Measurements from ENCODE around the gene SGIP1.

DNA sequence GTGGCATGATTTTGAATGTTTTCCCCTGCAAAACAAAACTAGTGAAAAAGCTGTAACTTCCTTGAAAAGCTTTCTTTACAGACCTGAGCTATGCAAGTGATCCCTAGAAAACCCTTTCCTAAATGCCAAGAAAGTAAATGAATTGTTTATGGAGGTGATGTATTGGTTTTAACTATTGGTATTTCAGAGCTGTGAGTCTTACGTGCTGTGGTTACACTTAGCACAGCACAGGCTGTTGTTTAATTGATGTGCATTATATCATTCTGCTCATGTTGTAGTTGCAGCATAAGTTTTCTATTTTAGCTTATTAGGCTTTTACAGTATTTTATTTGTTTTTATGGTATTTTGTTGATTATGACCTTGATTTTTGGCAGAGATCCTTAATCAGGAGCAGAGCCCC, 144.2 kb downstream of the SGIP1 start:
- TF ChIP-seq, protein P1, sequence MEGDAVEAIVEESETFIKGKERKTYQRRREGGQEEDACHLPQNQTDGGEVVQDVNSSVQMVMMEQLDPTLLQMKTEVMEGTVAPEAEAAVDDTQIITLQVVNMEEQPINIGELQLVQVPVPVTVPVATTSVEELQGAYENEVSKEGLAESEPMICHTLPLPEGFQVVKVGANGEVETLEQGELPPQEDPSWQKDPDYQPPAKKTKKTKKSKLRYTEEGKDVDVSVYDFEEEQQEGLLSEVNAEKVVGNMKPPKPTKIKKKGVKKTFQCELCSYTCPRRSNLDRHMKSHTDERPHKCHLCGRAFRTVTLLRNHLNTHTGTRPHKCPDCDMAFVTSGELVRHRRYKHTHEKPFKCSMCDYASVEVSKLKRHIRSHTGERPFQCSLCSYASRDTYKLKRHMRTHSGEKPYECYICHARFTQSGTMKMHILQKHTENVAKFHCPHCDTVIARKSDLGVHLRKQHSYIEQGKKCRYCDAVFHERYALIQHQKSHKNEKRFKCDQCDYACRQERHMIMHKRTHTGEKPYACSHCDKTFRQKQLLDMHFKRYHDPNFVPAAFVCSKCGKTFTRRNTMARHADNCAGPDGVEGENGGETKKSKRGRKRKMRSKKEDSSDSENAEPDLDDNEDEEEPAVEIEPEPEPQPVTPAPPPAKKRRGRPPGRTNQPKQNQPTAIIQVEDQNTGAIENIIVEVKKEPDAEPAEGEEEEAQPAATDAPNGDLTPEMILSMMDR (IDR thresholded peaks at IDR 0.05), result no peak
- TF ChIP-seq EZH2 (IDR thresholded peaks at IDR 0.05), result no peak
- TF ChIP-seq EZH2phosphoT487 (IDR thresholded peaks at IDR 0.05), result no peak

Data from neural progenitor cell (in vitro differentiated cells).